ENCODE data around the gene GSTCD. TPM values are rescaled to one million over a fixed set of nuclear protein-coding genes. Genes with fewer than 3 reads are reported as not detected.

Gene GSTCD
- total RNA-seq, 2 donors from 2014 or later, result 24.7 to 30.6 TPM

DNA sequence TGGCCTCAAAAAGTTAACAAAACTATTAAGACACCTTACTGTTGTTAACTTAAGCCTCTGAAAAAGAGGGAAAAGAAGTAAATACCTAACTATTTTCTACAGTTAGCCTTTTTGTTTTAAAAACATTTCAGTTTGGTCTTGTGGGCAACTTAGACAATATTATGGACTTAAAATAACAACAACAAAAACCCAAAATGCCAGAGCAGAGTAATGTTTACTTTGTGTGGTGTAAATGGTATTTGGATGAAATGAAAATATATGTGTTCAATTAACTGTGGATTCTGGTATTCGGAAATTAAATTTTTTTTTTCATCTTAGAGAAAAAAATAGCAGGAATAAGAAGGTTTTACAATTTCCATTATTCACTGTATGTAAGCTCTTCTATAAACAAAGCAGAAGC is 107.1 kb downstream of the GSTCD start:
- no peaks in the 10 kb centered on the region for H3K36me3 ChIP-seq (ENCODE audit: control insufficient read depth, insufficient read depth, low read length)
- no peaks in the 10 kb centered on the region for H3K27me3 Mint-ChIP-seq (ENCODE audit: insufficient read depth)
- H3K27ac Mint-ChIP-seq, result no peak overlapping the region
- WGBS, 2 experiments (ENCODE audit: insufficient coverage in 1 of 2, insufficient read length in 1 of 2), result 90% methylated on average over 1 of the region's 1 CpG; no CpG with 5 or more reads in 1 of the 2 experiments
- H3K4me1 ChIP-seq (ENCODE audit: control insufficient read depth, insufficient read depth, low read length), result no peaks in the 10 kb centered on the region
- no peaks in the 10 kb centered on the region for H3K4me1 Mint-ChIP-seq
- H3K9me3 ChIP-seq (ENCODE audit: control insufficient read depth, low read length), result peaks cover 6% of the 10 kb centered on the region
- no peak overlapping the region for H3K4me3 ChIP-seq (ENCODE audit: low read length)
- H3K27me3 ChIP-seq (ENCODE audit: control insufficient read depth, insufficient read depth, low read length, poor library complexity, severe bottlenecking), result no peaks in the 10 kb centered on the region
- no peak overlapping the region for H3K27ac ChIP-seq (ENCODE audit: low read depth, low read length)
- no peaks in the 10 kb centered on the region for H3K9me3 Mint-ChIP-seq
- TF ChIP-seq, protein P1, sequence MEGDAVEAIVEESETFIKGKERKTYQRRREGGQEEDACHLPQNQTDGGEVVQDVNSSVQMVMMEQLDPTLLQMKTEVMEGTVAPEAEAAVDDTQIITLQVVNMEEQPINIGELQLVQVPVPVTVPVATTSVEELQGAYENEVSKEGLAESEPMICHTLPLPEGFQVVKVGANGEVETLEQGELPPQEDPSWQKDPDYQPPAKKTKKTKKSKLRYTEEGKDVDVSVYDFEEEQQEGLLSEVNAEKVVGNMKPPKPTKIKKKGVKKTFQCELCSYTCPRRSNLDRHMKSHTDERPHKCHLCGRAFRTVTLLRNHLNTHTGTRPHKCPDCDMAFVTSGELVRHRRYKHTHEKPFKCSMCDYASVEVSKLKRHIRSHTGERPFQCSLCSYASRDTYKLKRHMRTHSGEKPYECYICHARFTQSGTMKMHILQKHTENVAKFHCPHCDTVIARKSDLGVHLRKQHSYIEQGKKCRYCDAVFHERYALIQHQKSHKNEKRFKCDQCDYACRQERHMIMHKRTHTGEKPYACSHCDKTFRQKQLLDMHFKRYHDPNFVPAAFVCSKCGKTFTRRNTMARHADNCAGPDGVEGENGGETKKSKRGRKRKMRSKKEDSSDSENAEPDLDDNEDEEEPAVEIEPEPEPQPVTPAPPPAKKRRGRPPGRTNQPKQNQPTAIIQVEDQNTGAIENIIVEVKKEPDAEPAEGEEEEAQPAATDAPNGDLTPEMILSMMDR (conservative IDR thresholded peaks at IDR 0.05), result no peak
- peaks cover 8% of the 10 kb centered on the region for H3K36me3 Mint-ChIP-seq (ENCODE audit: low read depth)
- H3K4me3 Mint-ChIP-seq, result no peak overlapping the region
- no peak overlapping the region for H3K9ac ChIP-seq (ENCODE audit: extremely low read depth, low read length, poor library complexity, severe bottlenecking)
- no peak for DNase-seq

- H3K36me3 Mint-ChIP-seq (ENCODE audit: low read depth), result no peaks in the 10 kb centered on the region
- TF ChIP-seq, protein P1 (conservative IDR thresholded peaks at IDR 0.05), result no peak
Observed at GRCh38 chr4:105822061-105822460, 113.5 kb downstream of the GSTCD start.

GRCh38 chr4:105828074-105828473 is 119.5 kb downstream of the GSTCD start:
- no peak overlapping the region for H3K9ac ChIP-seq (ENCODE audit: extremely low read depth, low read length, poor library complexity, severe bottlenecking)
- no peaks in the 10 kb centered on the region for H3K27me3 ChIP-seq (ENCODE audit: control insufficient read depth, insufficient read depth, low read length, poor library complexity, severe bottlenecking)
- TF ChIP-seq, protein P1 (conservative IDR thresholded peaks at IDR 0.05), result no peak
- H3K36me3 ChIP-seq (ENCODE audit: control insufficient read depth, insufficient read depth, low read length), result peaks cover 8% of the 10 kb centered on the region
- no peak overlapping the region for H3K4me3 ChIP-seq (ENCODE audit: low read length)
- DNase-seq, result no peak
- H3K27ac ChIP-seq (ENCODE audit: low read depth, low read length), result no peak overlapping the region
- no peaks in the 10 kb centered on the region for H3K4me1 ChIP-seq (ENCODE audit: control insufficient read depth, insufficient read depth, low read length)
- Mint-ChIP-seq H3K27me3 (ENCODE audit: insufficient read depth) (no peaks in the 10 kb centered on the region), H3K9me3 (no peaks in the 10 kb centered on the region), H3K4me3 (no peak overlapping the region), H3K36me3 (ENCODE audit: low read depth) (peaks cover 14% of the 10 kb centered on the region), H3K27ac (no peak overlapping the region), H3K4me1 (no peaks in the 10 kb centered on the region)
- no peaks in the 10 kb centered on the region for H3K9me3 ChIP-seq (ENCODE audit: control insufficient read depth, low read length)
- WGBS, 2 experiments (ENCODE audit: insufficient coverage in 1 of 2, insufficient read length in 1 of 2), result 94% methylated on average over 2 of the region's 2 CpGs; no CpG with 5 or more reads in 1 of the 2 experiments

More at GRCh38 chr4:105822061-105822460, 113.5 kb downstream of the GSTCD start:
- H3K4me1 ChIP-seq (ENCODE audit: control insufficient read depth, insufficient read depth, low read length), result no peaks in the 10 kb centered on the region
- Mint-ChIP-seq H3K4me1 (no peaks in the 10 kb centered on the region), H3K4me3 (no peak overlapping the region), H3K27ac (no peak overlapping the region), H3K27me3 (ENCODE audit: insufficient read depth) (no peaks in the 10 kb centered on the region), H3K9me3 (no peaks in the 10 kb centered on the region)
- H3K4me3 ChIP-seq (ENCODE audit: low read length), result no peak overlapping the region
- H3K27ac ChIP-seq (ENCODE audit: low read depth, low read length), result no peak overlapping the region
- DNase-seq, result no peak
- peaks cover 5% of the 10 kb centered on the region for H3K36me3 ChIP-seq (ENCODE audit: control insufficient read depth, insufficient read depth, low read length)
- no peaks in the 10 kb centered on the region for H3K27me3 ChIP-seq (ENCODE audit: control insufficient read depth, insufficient read depth, low read length, poor library complexity, severe bottlenecking)
- no peak overlapping the region for H3K9ac ChIP-seq (ENCODE audit: extremely low read depth, low read length, poor library complexity, severe bottlenecking)
- no peaks in the 10 kb centered on the region for H3K9me3 ChIP-seq (ENCODE audit: control insufficient read depth, low read length)
